IPS-20b (cell line): ENCODE measurements around the gene VWA8.

Experiments used
- H3K27ac ChIP-seq: one replicate; pipeline ENCODE4 v1.5.1; 2013; ENCODE audit warnings: low read length
- H3K27me3 ChIP-seq: 2 replicates; pipeline ENCODE4 v1.6.1; 2013; ENCODE audit warnings: mild to moderate bottlenecking, low read length, inconsistent platforms; ENCODE audit not compliant: insufficient read depth
- H3K36me3 ChIP-seq: 2 replicates; pipeline ENCODE4 v1.6.1; 2013; ENCODE audit warnings: low read depth, mild to moderate bottlenecking, inconsistent platforms, low read length, moderate library complexity; ENCODE audit not compliant: insufficient read depth
- H3K4me1 ChIP-seq: 2 replicates; pipeline ENCODE4 v1.6.1; 2013; ENCODE audit warnings: mild to moderate bottlenecking, control low read depth, inconsistent platforms, low read length, moderate library complexity; ENCODE audit not compliant: insufficient read depth
- H3K4me3 ChIP-seq: 2 replicates; pipeline ENCODE4 v1.5.1; 2013; ENCODE audit warnings: mild to moderate bottlenecking, low read length, inconsistent platforms
- H3K9ac ChIP-seq: 2 replicates; pipeline ENCODE4 v1.6.1; 2013; ENCODE audit warnings: low read depth, mild to moderate bottlenecking, inconsistent platforms, low read length, moderate library complexity
- H3K9me3 ChIP-seq: 2 replicates; pipeline ENCODE4 v1.6.1; 2013; ENCODE audit warnings: mild to moderate bottlenecking, low read depth, low read length, inconsistent platforms; ENCODE audit not compliant: insufficient read depth

VWA8 gene

DNA sequence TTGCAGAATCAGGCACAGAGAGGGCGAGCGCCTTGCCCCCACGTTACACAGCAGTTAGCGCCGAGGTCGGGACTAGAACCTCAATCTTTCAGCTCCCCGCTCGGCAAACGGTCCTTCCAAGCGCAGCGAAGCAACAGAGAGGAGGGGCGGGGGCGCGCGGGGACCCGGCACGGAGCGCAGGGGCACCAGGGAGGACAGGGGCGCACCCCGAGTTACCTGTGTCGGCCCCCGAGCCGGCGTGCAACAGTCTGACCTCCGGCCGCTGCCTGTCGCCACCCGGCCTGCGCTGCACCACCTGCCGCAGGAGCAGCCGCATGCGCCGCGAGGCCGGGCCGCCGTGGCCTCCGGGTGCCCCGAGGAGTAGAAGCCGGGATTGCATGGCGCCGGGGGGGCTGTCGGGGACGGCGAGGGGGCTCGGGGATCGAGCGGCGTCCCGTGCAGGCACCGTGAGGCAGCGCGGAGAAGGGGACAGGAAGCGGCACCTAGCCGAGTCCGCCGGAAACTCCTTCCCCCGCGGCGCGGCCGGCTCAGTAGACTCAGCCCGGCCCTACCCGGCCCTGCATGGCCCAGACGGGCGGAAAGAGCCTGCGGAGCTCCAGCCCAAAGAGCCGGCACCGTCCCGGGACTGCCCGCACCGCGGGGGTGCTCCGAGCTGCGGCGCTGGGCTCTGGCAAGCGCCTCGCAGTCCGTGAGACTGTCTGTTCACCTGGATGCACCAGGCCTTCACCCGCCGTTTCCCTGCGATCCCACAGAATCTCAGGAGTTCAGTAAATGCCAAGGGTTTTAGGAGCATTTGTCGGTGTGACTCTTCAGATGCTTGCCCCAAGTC, at the start of gene VWA8:
TSS of gene VWA8 (minus strand) at position 473 of the 829 bp plus-strand sequence. CDS start at position 379, 94 bp downstream.
- H3K9me3 ChIP-seq: no peaks in the 10 kb centered on the region
- no peak within 1 kb of the TSS for H3K27ac ChIP-seq
- H3K4me3 ChIP-seq: peak within 1 kb of the TSS; percentile 94
- peaks cover 2% of the 10 kb centered on the region; the same call in 1 of the 2 replicates for H3K4me1 ChIP-seq
- H3K36me3 ChIP-seq: no peaks in the 10 kb centered on the region
- H3K27me3 ChIP-seq: peaks cover 5% of the 10 kb centered on the region
- H3K9ac ChIP-seq: peak within 1 kb of the TSS; percentile 89

DNA sequence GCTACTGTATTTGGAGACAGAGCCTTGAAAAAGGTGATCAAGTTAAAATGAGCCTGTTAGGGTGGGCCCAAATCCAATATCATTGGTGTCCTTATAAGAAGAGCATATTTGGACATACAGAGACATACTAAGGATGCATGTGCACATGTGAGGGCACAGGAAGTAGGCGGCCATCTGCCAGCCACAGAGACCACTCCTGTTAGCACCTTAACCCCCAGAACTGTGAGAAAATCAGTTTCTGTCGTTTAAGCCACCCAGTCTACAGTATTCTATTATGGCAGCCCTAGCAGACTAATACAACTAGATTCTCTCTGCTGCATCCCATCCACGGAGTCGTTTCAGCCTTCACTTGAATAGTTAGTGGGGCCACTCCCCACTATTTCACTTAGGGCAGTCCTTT, 48.1 kb upstream of the VWA8 start:
- H3K4me1 ChIP-seq: peaks cover 9% of the 10 kb centered on the region; the same call in 1 of the 2 replicates
- H3K9me3 ChIP-seq: no peaks in the 10 kb centered on the region
- H3K27ac ChIP-seq: no peak overlapping the region
- H3K27me3 ChIP-seq: no peaks in the 10 kb centered on the region
- H3K36me3 ChIP-seq: no peaks in the 10 kb centered on the region
- H3K4me3 ChIP-seq: no peak overlapping the region
- no peak overlapping the region for H3K9ac ChIP-seq

DNA sequence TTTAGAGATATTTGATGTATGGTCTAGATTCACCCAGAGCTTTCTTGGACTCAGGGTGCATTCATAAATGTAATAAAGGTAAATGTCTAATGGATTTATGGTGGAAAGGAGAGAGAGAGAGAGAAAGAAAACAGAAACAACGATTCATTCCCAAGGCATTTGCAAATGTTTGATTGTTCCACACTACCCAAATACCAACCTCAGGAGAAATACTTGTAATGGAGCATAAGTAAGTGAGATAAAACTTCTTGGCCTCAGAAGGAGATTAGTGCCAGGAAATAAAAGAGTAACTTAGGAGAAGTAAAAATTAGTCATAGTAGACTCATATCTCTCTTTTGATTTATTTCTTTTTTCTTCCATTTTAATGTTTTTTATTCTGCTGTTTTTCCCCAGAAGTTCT, 46.9 kb upstream of the VWA8 start:
- Histone ChIP-seq H3K27ac (no peak overlapping the region), H3K4me3 (no peak overlapping the region), H3K4me1 (peaks cover 9% of the 10 kb centered on the region; the same call in 1 of the 2 replicates), H3K9me3 (no peaks in the 10 kb centered on the region), H3K9ac (no peak overlapping the region), H3K27me3 (no peaks in the 10 kb centered on the region), H3K36me3 (no peaks in the 10 kb centered on the region)

DNA sequence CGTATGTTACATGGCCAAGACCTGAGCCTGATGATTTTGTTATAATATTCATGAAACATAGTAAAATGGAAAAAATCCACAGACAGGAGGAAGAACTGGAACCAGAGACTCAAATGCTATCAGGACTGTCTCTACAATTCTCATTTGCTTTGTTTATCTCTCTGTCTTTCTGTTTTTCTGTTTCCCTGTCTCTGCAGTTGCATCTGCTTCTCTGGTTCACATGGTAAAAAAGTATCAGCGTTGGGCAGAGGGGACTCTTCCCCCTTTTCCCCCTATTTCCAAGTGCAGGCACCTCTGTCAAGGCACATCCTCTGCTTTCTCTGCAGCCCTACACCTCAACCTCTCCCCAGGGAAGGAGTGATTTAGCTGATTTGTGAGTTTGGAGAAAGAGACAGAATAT, 41.2 kb upstream of the VWA8 start:
- Histone ChIP-seq H3K9me3 (no peaks in the 10 kb centered on the region), H3K4me3 (no peak overlapping the region), H3K4me1 (peaks cover 14% of the 10 kb centered on the region; the same call in 1 of the 2 replicates), H3K27ac (no peak overlapping the region), H3K36me3 (no peaks in the 10 kb centered on the region), H3K9ac (no peak overlapping the region), H3K27me3 (no peaks in the 10 kb centered on the region)

DNA sequence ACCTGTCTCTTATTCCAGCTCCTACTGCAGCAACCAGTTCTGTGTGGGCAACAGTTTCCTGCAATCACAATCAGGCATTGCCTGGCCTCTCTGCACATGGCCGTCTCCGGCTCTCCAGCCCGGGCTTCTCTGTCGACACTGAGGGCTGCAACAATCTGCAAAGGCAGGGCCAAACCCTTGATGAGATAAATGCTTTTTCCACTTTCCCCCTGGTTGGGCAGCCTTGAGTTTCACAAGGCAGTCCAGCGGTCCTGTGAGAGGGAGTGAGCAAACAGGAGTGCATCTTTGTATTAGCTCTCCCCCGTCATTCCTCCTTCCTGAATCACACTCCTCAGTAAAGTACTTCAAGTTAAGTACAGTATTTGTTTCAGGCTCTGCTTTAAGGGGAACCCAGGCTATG, 40.7 kb upstream of the VWA8 start:
- no peaks in the 10 kb centered on the region for H3K36me3 ChIP-seq
- H3K4me1 ChIP-seq: peaks cover 14% of the 10 kb centered on the region; the same call in 1 of the 2 replicates
- H3K9me3 ChIP-seq: no peaks in the 10 kb centered on the region
- H3K27ac ChIP-seq: no peak overlapping the region
- no peaks in the 10 kb centered on the region for H3K27me3 ChIP-seq
- H3K9ac ChIP-seq: no peak overlapping the region
- H3K4me3 ChIP-seq: no peak overlapping the region

DNA sequence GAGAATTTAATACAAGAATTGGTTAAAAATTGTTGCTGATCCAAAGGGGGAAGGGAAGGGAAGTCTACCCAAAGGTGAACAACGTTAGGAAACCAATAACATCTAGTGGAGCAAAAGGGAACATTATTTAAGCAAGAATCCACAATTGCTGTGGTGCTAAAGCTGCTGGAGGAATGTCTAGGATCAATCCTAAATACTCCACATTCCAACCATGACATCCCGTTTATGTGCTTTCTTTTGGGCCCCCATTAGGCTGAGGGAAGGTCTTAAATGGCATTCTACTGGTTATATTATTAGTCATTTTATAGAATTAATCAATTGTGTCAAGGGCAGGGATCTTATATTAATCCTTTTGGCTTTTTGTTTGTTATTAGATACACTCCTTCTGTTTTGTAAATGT, 39.9 kb upstream of the VWA8 start:
- Histone ChIP-seq H3K4me1 (peaks cover 14% of the 10 kb centered on the region; the same call in 1 of the 2 replicates), H3K9me3 (no peaks in the 10 kb centered on the region), H3K27ac (no peak overlapping the region), H3K4me3 (no peak overlapping the region), H3K36me3 (no peaks in the 10 kb centered on the region), H3K27me3 (no peaks in the 10 kb centered on the region), H3K9ac (no peak overlapping the region)

DNA sequence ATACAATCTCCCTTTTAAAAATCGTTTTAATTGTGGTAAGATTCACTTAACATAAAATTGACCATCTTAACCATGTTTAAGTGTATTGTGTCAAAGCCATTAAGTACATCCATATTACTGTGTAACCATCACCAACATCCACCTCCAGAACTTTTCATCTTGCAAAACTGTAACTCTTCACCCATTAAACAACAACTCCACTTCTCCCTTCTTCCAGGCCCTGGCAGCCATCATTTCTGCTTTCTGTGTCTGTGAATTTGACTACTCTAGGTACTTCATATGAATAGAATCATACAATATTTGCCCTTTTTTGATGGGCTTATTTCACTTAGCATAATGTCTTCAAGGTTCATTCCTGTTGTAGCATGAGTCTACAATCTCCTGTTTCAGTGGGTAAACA, 36.5 kb upstream of the VWA8 start:
- Histone ChIP-seq H3K4me1 (peaks cover 14% of the 10 kb centered on the region; the same call in 1 of the 2 replicates), H3K4me3 (no peak overlapping the region), H3K27ac (no peak overlapping the region), H3K9me3 (no peaks in the 10 kb centered on the region), H3K27me3 (no peaks in the 10 kb centered on the region), H3K9ac (no peak overlapping the region), H3K36me3 (no peaks in the 10 kb centered on the region)

DNA sequence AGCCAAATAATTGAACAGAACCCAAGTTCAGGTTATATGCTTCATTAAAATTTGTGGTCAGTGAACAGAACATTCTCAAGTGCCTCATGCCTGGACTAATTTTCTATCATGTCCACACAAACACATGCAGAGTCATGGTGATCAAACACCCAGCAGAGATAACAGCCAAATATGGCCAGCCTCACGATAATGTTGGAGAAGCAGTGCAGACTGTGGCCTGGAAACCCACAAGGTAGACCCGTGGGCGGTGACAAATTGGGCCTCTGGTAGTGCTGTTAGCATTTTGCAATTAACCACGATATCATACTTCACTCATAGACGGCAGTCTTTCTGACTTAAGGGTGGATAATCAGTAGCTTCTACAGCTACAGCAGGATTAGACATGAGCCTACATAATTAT, 35.0 kb upstream of the VWA8 start:
- Histone ChIP-seq H3K4me3 (no peak overlapping the region), H3K9me3 (no peaks in the 10 kb centered on the region), H3K36me3 (no peaks in the 10 kb centered on the region), H3K27me3 (no peaks in the 10 kb centered on the region), H3K4me1 (peaks cover 4% of the 10 kb centered on the region; the same call in 1 of the 2 replicates), H3K27ac (no peak overlapping the region), H3K9ac (no peak overlapping the region)

DNA sequence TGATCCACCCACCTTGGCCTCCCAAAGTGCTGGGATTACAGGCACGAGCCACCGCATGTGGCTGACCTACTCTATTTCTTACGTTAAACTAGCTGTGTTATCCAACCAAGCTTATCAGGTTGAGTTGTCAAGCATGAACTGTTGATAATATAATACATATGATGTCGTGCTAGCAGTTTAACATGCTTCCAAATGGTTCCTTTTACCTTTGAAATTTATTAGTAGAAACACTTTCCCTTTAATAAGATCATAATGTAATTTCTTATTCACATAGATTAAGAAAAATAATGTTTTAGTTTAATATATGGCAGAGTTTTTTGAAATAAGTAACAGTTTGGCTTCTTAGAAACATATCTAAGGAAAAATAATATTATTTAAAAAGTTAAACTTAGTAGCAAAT, 34.4 kb upstream of the VWA8 start:
- H3K9ac ChIP-seq: no peak overlapping the region
- no peaks in the 10 kb centered on the region for H3K9me3 ChIP-seq
- no peaks in the 10 kb centered on the region; the same call in 1 of the 2 replicates for H3K4me1 ChIP-seq
- no peak overlapping the region for H3K27ac ChIP-seq
- H3K36me3 ChIP-seq: no peaks in the 10 kb centered on the region
- no peak overlapping the region for H3K4me3 ChIP-seq
- no peaks in the 10 kb centered on the region for H3K27me3 ChIP-seq

DNA sequence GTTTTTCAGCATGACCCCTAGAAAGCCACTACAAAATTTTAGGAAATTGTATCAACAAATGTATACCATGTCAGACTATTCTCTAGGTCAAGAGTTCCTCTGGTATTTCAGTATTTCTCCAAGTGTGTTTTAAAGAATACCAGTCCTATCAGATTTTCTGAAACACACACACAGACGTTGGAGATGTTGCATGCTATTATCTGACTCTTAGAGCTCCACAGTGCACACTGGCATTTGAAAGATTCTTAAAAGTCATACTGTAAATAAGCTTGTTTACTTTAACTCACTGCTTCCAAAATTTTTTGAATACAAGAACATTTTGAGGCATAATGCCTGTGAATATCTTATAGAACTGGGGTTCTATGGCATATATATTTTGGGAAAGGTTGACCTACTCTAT, 33.8 kb upstream of the VWA8 start:
- Histone ChIP-seq H3K27ac (no peak overlapping the region), H3K9me3 (no peaks in the 10 kb centered on the region), H3K36me3 (no peaks in the 10 kb centered on the region), H3K27me3 (no peaks in the 10 kb centered on the region), H3K4me1 (no peaks in the 10 kb centered on the region), H3K4me3 (no peak overlapping the region), H3K9ac (no peak overlapping the region)

DNA sequence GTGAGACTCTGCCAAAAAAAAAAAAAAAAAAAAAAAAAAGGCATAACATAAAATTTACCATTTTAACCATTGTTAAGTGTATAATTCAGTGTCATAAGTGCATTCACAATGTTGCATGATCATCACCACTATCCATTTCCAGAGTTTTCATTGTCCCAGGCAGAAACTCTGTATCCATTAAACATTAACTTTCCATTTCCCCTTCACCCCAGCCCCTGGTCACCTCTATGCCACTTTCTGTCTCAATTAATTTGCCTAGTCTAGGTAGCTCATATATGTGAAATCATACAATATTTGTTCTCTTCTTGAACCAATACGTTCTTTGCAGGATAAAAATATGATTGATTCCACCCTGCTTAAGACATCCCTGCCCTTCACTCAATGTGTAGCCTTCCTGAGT, 31.0 kb upstream of the VWA8 start:
- Histone ChIP-seq H3K27ac (no peak overlapping the region), H3K9me3 (no peaks in the 10 kb centered on the region), H3K27me3 (no peaks in the 10 kb centered on the region), H3K4me3 (no peak overlapping the region), H3K4me1 (no peaks in the 10 kb centered on the region), H3K36me3 (no peaks in the 10 kb centered on the region), H3K9ac (no peak overlapping the region)

DNA sequence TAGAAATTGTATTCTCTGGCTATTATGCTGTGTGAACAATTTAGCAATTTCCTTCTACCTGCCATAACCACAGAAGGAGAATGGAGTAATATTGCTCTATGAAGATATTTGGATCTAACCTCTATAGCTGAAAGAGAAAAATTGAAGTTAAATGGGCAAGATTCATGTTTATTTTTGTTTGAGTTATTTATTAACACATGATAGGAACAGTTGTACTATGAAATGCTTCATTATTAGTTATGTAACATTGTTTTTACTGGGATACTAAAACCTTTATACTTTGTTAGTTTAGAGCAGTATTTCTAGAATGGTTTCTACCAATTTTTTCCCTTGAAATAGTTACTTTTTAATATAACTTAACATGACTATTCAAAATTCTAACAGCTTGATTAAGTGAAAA, 27.3 kb upstream of the VWA8 start:
- Histone ChIP-seq H3K4me3 (no peak overlapping the region), H3K27me3 (no peaks in the 10 kb centered on the region), H3K27ac (no peak overlapping the region), H3K9me3 (no peaks in the 10 kb centered on the region), H3K9ac (no peak overlapping the region), H3K36me3 (no peaks in the 10 kb centered on the region), H3K4me1 (no peaks in the 10 kb centered on the region)
